IMR-90 (cell line): ENCODE results near the gene KIFC3. TPM values are rescaled to one million over a fixed set of nuclear protein-coding genes. Genes with fewer than 3 reads are reported as not detected.

Source experiments
- ATAC-seq: fragments of 200-7000 bp; cut with Tn5 transposase; 2 replicates; pipeline ENCODE4 v1.9.1; 2020; ENCODE audit warnings: low read depth, mild to moderate bottlenecking, moderate library complexity
- BruUV-seq: library from RNA; stranded (reverse); fragments of 400-500 nt; replicated peaks from 2 replicates; lab custom pipeline; 2021; lab: Mats Ljungman, UMichigan
- CTCF ChIA-PET: fragments of 300-600 bp; formaldehyde crosslinking; extraction: SDS; loops from one replicate; lab custom pipeline; 2021; ENCODE audit warnings: antibody characterized with exemption; lab: Yijun Ruan, JAX
- POLR2A ChIA-PET: fragments of 300-600 bp; sonication (Branson Sonifier 250); formaldehyde crosslinking; loops from one replicate; lab custom pipeline; 2022; ENCODE audit warnings: antibody characterized with exemption; ENCODE audit not compliant: unreplicated experiment; lab: Charles Lee
- DNase-seq: peaks from one replicate; pipeline ENCODE4 v3.0.0; 2013
- H2AFZ ChIP-seq: replicated peaks from 2 replicates; pipeline ENCODE3; 2013; ENCODE audit warnings: low read length, mild to moderate bottlenecking; ENCODE audit not compliant: poor library complexity
- H2AK5ac ChIP-seq: 2 replicates; pipeline ENCODE4 v1.6.1; 2013; ENCODE audit warnings: low read depth, low read length, inconsistent platforms
- H2AK9ac ChIP-seq: replicated peaks from 2 replicates; pipeline ENCODE3; 2013; ENCODE audit warnings: mild to moderate bottlenecking, low read depth, low read length, moderate library complexity; ENCODE audit not compliant: poor library complexity
- H2BK120ac ChIP-seq: 2 replicates; pipeline ENCODE4 v1.6.1; 2013; ENCODE audit warnings: low read depth, low read length, inconsistent platforms
- H2BK15ac ChIP-seq: 3 replicates; pipeline ENCODE4 v1.6.1; 2013; ENCODE audit warnings: low read depth, low read length, inconsistent platforms
- H2BK20ac ChIP-seq: 2 replicates; pipeline ENCODE4 v1.6.1; 2013; ENCODE audit warnings: low read depth, mild to moderate bottlenecking, inconsistent platforms, low read length, moderate library complexity
- H2BK5ac ChIP-seq: 2 replicates; pipeline ENCODE4 v1.6.1; 2013; ENCODE audit warnings: mild to moderate bottlenecking, low read depth, low read length, inconsistent platforms; ENCODE audit not compliant: poor library complexity, severe bottlenecking
- H3K14ac ChIP-seq: replicated peaks from 2 replicates; pipeline ENCODE4 v1.6.1; 2013; ENCODE audit warnings: low read depth, low read length, inconsistent platforms
- H3K18ac ChIP-seq: 2 replicates; pipeline ENCODE4 v1.6.1; 2013; ENCODE audit warnings: low read depth, low read length, control low read depth
- H3K23ac ChIP-seq: 2 replicates; pipeline ENCODE4 v1.6.1; 2013; ENCODE audit warnings: low read depth, low read length, inconsistent platforms
- H3K27ac ChIP-seq: 2 replicates; pipeline ENCODE4 v1.5.1; 2013; ENCODE audit warnings: mild to moderate bottlenecking, control low read depth, low read length; ENCODE audit not compliant: insufficient read depth
- H3K27me3 ChIP-seq: 2 replicates; pipeline ENCODE4 v1.6.1; 2013; ENCODE audit warnings: low read length; ENCODE audit not compliant: control insufficient read depth, insufficient read depth
- H3K36me3 ChIP-seq: 2 replicates; pipeline ENCODE4 v1.6.1; 2013; ENCODE audit warnings: low read length, mixed read lengths; ENCODE audit not compliant: control insufficient read depth, insufficient read depth
- H3K4ac ChIP-seq: 2 replicates; pipeline ENCODE4 v1.6.1; 2013; ENCODE audit warnings: low read depth, low read length, inconsistent platforms
- H3K4me1 ChIP-seq: 2 replicates; pipeline ENCODE4 v1.6.1; 2013; ENCODE audit warnings: low read length, mixed read lengths; ENCODE audit not compliant: control insufficient read depth, insufficient read depth
- H3K4me2 ChIP-seq: 2 replicates; pipeline ENCODE4 v1.6.1; 2013; ENCODE audit warnings: low read depth, mild to moderate bottlenecking, control low read depth, low read length, moderate library complexity
- H3K4me3 ChIP-seq: 2 replicates; pipeline ENCODE4 v1.5.1; 2013; ENCODE audit warnings: low read depth, mild to moderate bottlenecking, control low read depth, low read length, moderate library complexity; ENCODE audit not compliant: insufficient read depth
- H3K56ac ChIP-seq: 2 replicates; pipeline ENCODE4 v1.6.1; 2013; ENCODE audit warnings: low read length, inconsistent platforms; ENCODE audit not compliant: insufficient read depth; ENCODE audit errors: extremely low read depth
- H3K79me1 ChIP-seq, 2 experiments: 2 replicates each; pipeline ENCODE4 v1.6.1; 2013; ENCODE audit warnings: low read length in 2 of 2, inconsistent platforms in 1 of 2, low read depth in 1 of 2
- H3K9ac ChIP-seq: 2 replicates; pipeline ENCODE4 v1.6.1; 2013; ENCODE audit warnings: low read depth, low read length, control low read depth
- H3K9me1 ChIP-seq: 2 replicates; pipeline ENCODE4 v1.6.1; 2013; ENCODE audit warnings: low read length, inconsistent platforms; ENCODE audit not compliant: insufficient read depth
- H3K9me3 ChIP-seq: 2 replicates; pipeline ENCODE4 v1.6.1; 2013; ENCODE audit warnings: low read length; ENCODE audit not compliant: control insufficient read depth, insufficient read depth
- H4K20me1 ChIP-seq: 2 replicates; pipeline ENCODE4 v1.6.1; 2013; ENCODE audit warnings: low read length, inconsistent platforms; ENCODE audit not compliant: insufficient read depth
- H4K5ac ChIP-seq: 2 replicates; pipeline ENCODE4 v1.6.1; 2013; ENCODE audit warnings: mild to moderate bottlenecking, low read depth, low read length, control low read depth
- H4K8ac ChIP-seq, 2 experiments: 2 replicates each; pipeline ENCODE4 v1.6.1; 2013; ENCODE audit warnings: low read depth in 2 of 2, low read length in 2 of 2, control low read depth in 1 of 2, inconsistent platforms in 1 of 2
- H4K91ac ChIP-seq: 2 replicates; pipeline ENCODE4 v1.6.1; 2013; ENCODE audit warnings: low read depth, low read length, inconsistent platforms; ENCODE audit not compliant: insufficient read depth
- CEBPB ChIP-seq: IDR thresholded peaks from 2 replicates; pipeline ENCODE4 v1.6.1; 2012; ENCODE audit warnings: low read depth, low read length, improper control_type of control experiment
- CHD1 ChIP-seq: IDR thresholded peaks from 2 replicates; pipeline ENCODE4 v1.6.1; 2012; ENCODE audit warnings: low read depth, low read length, improper control_type of control experiment
- ELK1 ChIP-seq: fragments of 150-350 bp; IDR thresholded peaks from 2 replicates; pipeline ENCODE4 v1.6.1; 2016; ENCODE audit warnings: low read depth, mild to moderate bottlenecking, low read length, moderate library complexity, borderline replicate concordance
- FOS ChIP-seq: fragments of 150-350 bp; IDR thresholded peaks from 2 replicates; pipeline ENCODE4 v1.6.1; 2016; ENCODE audit warnings: low read depth, low read length
- NFE2L2 ChIP-seq: fragments of 150-350 bp; IDR thresholded peaks from 2 replicates; pipeline ENCODE4 v1.6.1; 2016; ENCODE audit warnings: low read depth, mild to moderate bottlenecking, low read length
- POLR2A ChIP-seq: IDR thresholded peaks from 2 replicates; pipeline ENCODE4 v1.6.1; 2012; ENCODE audit warnings: mild to moderate bottlenecking, low read depth, low read length
- RCOR1 ChIP-seq: IDR thresholded peaks from 2 replicates; pipeline ENCODE4 v1.6.1; 2012; ENCODE audit warnings: mild to moderate bottlenecking, low read length, improper control_type of control experiment; ENCODE audit not compliant: insufficient replicate concordance
- RFX5 ChIP-seq: IDR thresholded peaks from 2 replicates; pipeline ENCODE4 v1.8.0; 2012; ENCODE audit warnings: low read depth, mild to moderate bottlenecking, low read length, moderate library complexity
- USF2 ChIP-seq: fragments of 150-350 bp; IDR thresholded peaks from 2 replicates; pipeline ENCODE4 v1.6.1; 2017; ENCODE audit warnings: mild to moderate bottlenecking, antibody characterized with exemption, low read length, low read depth
- WGBS, 2 experiments: methylation state at CpG; one replicate each; pipeline versions ENCODE4 v1.1.5 to v1.1.7; 2013; ENCODE audit warnings: missing lambda C conversion rate in 2 of 2; ENCODE audit not compliant: insufficient read length in 1 of 2; ENCODE audit errors: extremely low coverage in 2 of 2; 5-methylcytosine and 5-hydroxymethylcytosine counted together
- dilution Hi-C: fragments of 300-500 bp; cut with HindIII; formaldehyde crosslinking; loops from one replicate; pipeline ENCODE4 v1.14.3; 2018; ENCODE audit warnings: low sequenced_read_pairs; ENCODE audit not compliant: unreplicated experiment
- in situ Hi-C: fragments of 300-500 bp; cut with MboI; formaldehyde crosslinking; loops from 3 replicates; pipeline ENCODE4 v1.14.3; 2019; ENCODE audit warnings: low sequenced_read_pairs, inconsistent platforms, mixed read lengths
- intact Hi-C: fragments of 100-400 bp; cut with micrococcal nuclease; formaldehyde crosslinking; loops from 2 replicates; pipeline ENCODE4 v1.10.0; 2022
- polyA plus RNA-seq, 3 experiments: library from polyadenylated mRNA; depleted of rRNA; stranded (reverse); fragments of >200 nt; gene quantifications; 2 replicates each; pipeline ENCODE4 v1.2.3, GENCODE V29; 2012; ENCODE audit warnings: low replicate concordance in 1 of 3
- total RNA-seq: library from RNA; depleted of rRNA; stranded (reverse); fragments of >200 nt; gene quantifications from 2 replicates; pipeline ENCODE4 v1.2.3, GENCODE V29; 2012

The KIFC3 gene
- total and polyA plus RNA-seq, 2 of the 4 experiments (the other 2 are of a cell fraction) = 48.6 to 62.5 TPM

- Histone ChIP-seq H2AK9ac (no peak overlapping the region), H2AFZ (no peak overlapping the region), H3K14ac (no peak overlapping the region), H3K9me1 (peaks cover 24% of the 10 kb centered on the region), H3K4me2 (no peak overlapping the region), H3K4me1 (peaks cover 33% of the 10 kb centered on the region), H3K9me3 (no peaks in the 10 kb centered on the region), H3K36me3 (peaks cover under 1% of the 10 kb centered on the region; the same call in 1 of the 2 replicates), H3K56ac (no peak overlapping the region), H2AK5ac (peak overlapping the region; percentile 88), H2BK20ac (peak overlapping the region; percentile 38), H3K18ac (no peak overlapping the region), H3K79me1 (peaks cover 6 to 22% of the 10 kb centered on the region in 2 experiments), H4K5ac (no peak overlapping the region), H2BK120ac (peak overlapping the region; percentile 68), H2BK15ac (peak overlapping the region; percentile 45; the same call in 2 of the 3 replicates), H4K91ac (peak overlapping the region; percentile 43; the same call in 1 of the 2 replicates), H3K27me3 (no peaks in the 10 kb centered on the region), H4K20me1 (peaks cover 10% of the 10 kb centered on the region; the same call in 1 of the 2 replicates), H3K9ac (no peak overlapping the region), H3K23ac (no peak overlapping the region), H3K4me3 (no peak overlapping the region), H3K27ac (no peak overlapping the region), H2BK5ac (no peak overlapping the region), H4K8ac (0 out of 4 replicates have a peak overlapping the region, but pooled peaks of 1 of the 2 experiments have one; percentile 16), H3K4ac (no peak overlapping the region; the same call in 1 of the 2 replicates)
- in situ Hi-C loops (no loop called here), dilution Hi-C loops (no loop called here), intact Hi-C loops (no loop called here)
- POLR2A ChIA-PET = no interaction called here
- BruUV-seq = no TSS peak
- TF ChIP-seq USF2 = no peak
- no peak for TF ChIP-seq CEBPB
- no peak for TF ChIP-seq CHD1
- TF ChIP-seq NFE2L2 = no peak
- no peak for TF ChIP-seq RCOR1
- no peak for TF ChIP-seq RFX5
- TF ChIP-seq FOS = no peak
- no peak for TF ChIP-seq POLR2A
- no peak for TF ChIP-seq ELK1
- ATAC-seq (no peak), DNase-seq (no peak)
- CTCF ChIA-PET = interaction anchor here (0.6 kb wide), 1 partner anchor 19 kb away, joined by 3 read pairs; no protein-coding TSS in a partner anchor
- 93% methylated on average over 2 of the region's 6 CpGs; no CpG with 5 or more reads in 1 of the 2 experiments for WGBS, 2 experiments
Observed at GRCh38 chr16:57805176-57805575, 2.9 kb upstream of the KIFC3 start.
